Activated CD4-positive, alpha-beta T cell treated with anti-CD3 and anti-CD28 coated beads for 1 hour (primary cell): ENCODE measurements around the gene TPCN1.

ENCODE experiments used
- DNase-seq: peaks from one replicate; pipeline ENCODE4 v3.0.0-alpha.2; 2020

The TPCN1 gene

GRCh38 chr12:113226696-113227568 lies 5.7 kb downstream of the TPCN1 start:
- no peak for DNase-seq

- no peak for DNase-seq
Measured at GRCh38 chr12:113227686-113228391, 6.6 kb downstream of the TPCN1 start.

- DNase-seq = no peak
Measured at GRCh38 chr12:113228394-113229028, 7.2 kb downstream of the TPCN1 start.

- DNase-seq = no peak
Measured at GRCh38 chr12:113230315-113231234, 9.3 kb downstream of the TPCN1 start.

GRCh38 chr12:113231235-113232088 lies 10.2 kb downstream of the TPCN1 start:
- DNase-seq = no peak

GRCh38 chr12:113232089-113232839 lies 11.0 kb downstream of the TPCN1 start:
- DNase-seq = no peak

- DNase-seq = peak; percentile 65
Measured at GRCh38 chr12:113232840-113233585, 11.7 kb downstream of the TPCN1 start.

- no peak for DNase-seq
Measured at GRCh38 chr12:113233967-113234366, 12.7 kb downstream of the TPCN1 start.

GRCh38 chr12:113234483-113234882 lies 13.2 kb downstream of the TPCN1 start:
- no peak for DNase-seq

- no peak for DNase-seq
Measured at GRCh38 chr12:113235976-113236375, 14.7 kb downstream of the TPCN1 start.

GRCh38 chr12:113236539-113237399 lies 15.5 kb downstream of the TPCN1 start:
- DNase-seq = no peak

GRCh38 chr12:113237748-113238147 lies 16.5 kb downstream of the TPCN1 start:
- DNase-seq = no peak

GRCh38 chr12:113238309-113238708 lies 17.0 kb downstream of the TPCN1 start:
- no peak for DNase-seq

- no peak for DNase-seq
Measured at GRCh38 chr12:113239288-113239771, 18.1 kb downstream of the TPCN1 start.

- DNase-seq = no peak
Measured at GRCh38 chr12:113239811-113240331, 18.6 kb downstream of the TPCN1 start.

- DNase-seq = no peak
Measured at GRCh38 chr12:113240395-113240794, 19.1 kb downstream of the TPCN1 start.

- no peak for DNase-seq
Measured at GRCh38 chr12:113241191-113242025, 20.1 kb downstream of the TPCN1 start.

GRCh38 chr12:113242026-113242418 lies 20.8 kb downstream of the TPCN1 start:
- DNase-seq = no peak
